BJ (cell line): Measurements from ENCODE around the gene EARS2. TPM values are rescaled to one million over a fixed set of nuclear protein-coding genes. Genes with fewer than 3 reads are reported as not detected.

ENCODE experiments used
- CTCF ChIA-PET: fragments of 350-600 bp; formaldehyde crosslinking; extraction: SDS; loops from one replicate; lab custom pipeline; 2021; ENCODE audit warnings: antibody characterized with exemption, inconsistent platforms; lab: Yijun Ruan, JAX
- POLR2A ChIA-PET: fragments of 300-600 bp; sonication (Branson Sonifier 250); formaldehyde crosslinking; extraction: SDS; loops from one replicate; lab custom pipeline; 2021; ENCODE audit warnings: antibody characterized with exemption; lab: Charles Lee
- DNase-seq: peaks from one replicate; pipeline ENCODE4 v3.0.0-alpha.2; 2011; ENCODE audit warnings: low read depth
- H3K27me3 ChIP-seq: 2 replicates; pipeline ENCODE4 v1.6.0; 2011; ENCODE audit warnings: low read length; ENCODE audit not compliant: control insufficient read depth, insufficient read depth
- H3K36me3 ChIP-seq: 2 replicates; pipeline ENCODE4 v1.5.1; 2011; ENCODE audit warnings: low read length; ENCODE audit not compliant: control insufficient read depth, insufficient read depth
- H3K4me3 ChIP-seq: 2 replicates; pipeline ENCODE4 v1.5.1; 2011; ENCODE audit warnings: low read depth, mild to moderate bottlenecking, control low read depth, low read length
- polyA minus RNA-seq: library from RNA; depleted of rRNA, polyadenylated mRNA; stranded (reverse); fragments of >200 nt; gene quantifications from 2 replicates; pipeline ENCODE4 v1.2.3, GENCODE V29; 2011; rRNA and poly(A)+ RNA removed
- polyA plus RNA-seq: library from polyadenylated mRNA; depleted of rRNA; stranded (reverse); fragments of >200 nt; gene quantifications from 2 replicates; pipeline ENCODE4 v1.2.3, GENCODE V29; 2011; rRNA removed
- TF ChIP-seq, protein P1 (sequence below): IDR thresholded peaks from 2 replicates; pipeline ENCODE4 v1.5.1; 2011; ENCODE audit warnings: low read depth, mild to moderate bottlenecking, control low read depth, inconsistent platforms, low read length, moderate library complexity; ENCODE audit not compliant: insufficient read depth

EARS2 gene
- polyA plus RNA-seq, result 27.8 and 28.8 TPM in 2 replicates
- 34.6 and 42.7 TPM in 2 replicates for polyA minus RNA-seq

DNA sequence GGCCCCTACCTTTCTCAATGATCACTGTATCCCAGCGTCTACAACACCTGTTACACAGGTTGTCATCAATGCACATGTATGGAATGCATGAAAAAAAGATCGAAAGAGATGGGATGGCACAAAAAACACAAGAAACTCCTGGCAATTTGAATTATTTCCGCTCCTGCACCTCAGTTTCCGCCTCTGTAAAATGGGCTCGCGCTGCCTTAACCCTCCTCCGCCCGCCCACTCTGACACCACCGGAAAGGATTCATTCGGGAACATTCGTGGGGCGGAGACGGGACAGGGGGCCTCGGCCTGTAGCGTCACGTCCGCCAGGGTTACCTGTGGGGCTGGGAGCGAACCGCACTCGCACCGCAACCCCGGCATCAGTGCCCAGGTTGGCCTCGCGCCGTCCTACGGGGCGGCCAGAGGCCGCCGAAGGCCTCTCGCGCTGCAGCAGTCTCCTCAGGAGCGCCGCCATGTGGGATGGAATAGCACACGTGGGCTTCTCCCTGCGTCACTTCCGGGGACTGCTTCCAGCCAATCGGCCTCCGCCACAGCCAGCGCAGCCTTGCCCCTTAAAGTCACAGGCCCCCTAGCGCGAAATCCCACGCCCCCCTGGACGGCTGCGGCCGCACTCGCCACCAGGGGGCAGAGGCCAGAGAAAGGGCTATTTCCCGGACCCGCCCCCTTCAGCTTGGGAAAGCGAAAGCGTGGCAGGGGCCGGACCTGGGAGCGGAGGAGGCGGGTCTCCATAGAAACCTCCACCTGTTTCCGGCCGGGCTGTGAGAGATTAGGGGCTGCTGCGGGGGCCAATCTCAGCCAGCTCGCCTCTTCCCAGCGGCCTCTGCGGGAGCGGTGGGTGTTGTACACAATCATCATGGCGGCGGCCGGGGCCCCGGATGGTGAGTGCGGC, at the start of gene EARS2, which contains the start of gene UBFD1:
EARS2 (minus strand) TSS at position 470 of the 898 bp plus-strand sequence; CDS start at position 463, 7 bp downstream.
UBFD1 (plus strand) TSS at position 847 of the 898 bp plus-strand sequence; CDS start at position 863, 16 bp downstream.
- CTCF ChIA-PET, result interaction anchor here (0.7 to 2.0 kb wide), 11 partner anchors 11 to 76 kb away, joined by 3 to 10 read pairs (median 6); no protein-coding TSS in a partner anchor
- no peaks in the 10 kb centered on the region for H3K27me3 ChIP-seq
- peak; percentile 95 for DNase-seq
- peaks cover 8% of the 10 kb centered on the region for H3K36me3 ChIP-seq
- POLR2A ChIA-PET, result interaction anchor here (0.6 kb wide), 2 partner anchors 18 to 31 kb away, joined by 4 to 21 read pairs; no protein-coding TSS in a partner anchor
- peak within 1 kb of the TSS; percentile 53 for H3K4me3 ChIP-seq
- TF ChIP-seq, protein P1, sequence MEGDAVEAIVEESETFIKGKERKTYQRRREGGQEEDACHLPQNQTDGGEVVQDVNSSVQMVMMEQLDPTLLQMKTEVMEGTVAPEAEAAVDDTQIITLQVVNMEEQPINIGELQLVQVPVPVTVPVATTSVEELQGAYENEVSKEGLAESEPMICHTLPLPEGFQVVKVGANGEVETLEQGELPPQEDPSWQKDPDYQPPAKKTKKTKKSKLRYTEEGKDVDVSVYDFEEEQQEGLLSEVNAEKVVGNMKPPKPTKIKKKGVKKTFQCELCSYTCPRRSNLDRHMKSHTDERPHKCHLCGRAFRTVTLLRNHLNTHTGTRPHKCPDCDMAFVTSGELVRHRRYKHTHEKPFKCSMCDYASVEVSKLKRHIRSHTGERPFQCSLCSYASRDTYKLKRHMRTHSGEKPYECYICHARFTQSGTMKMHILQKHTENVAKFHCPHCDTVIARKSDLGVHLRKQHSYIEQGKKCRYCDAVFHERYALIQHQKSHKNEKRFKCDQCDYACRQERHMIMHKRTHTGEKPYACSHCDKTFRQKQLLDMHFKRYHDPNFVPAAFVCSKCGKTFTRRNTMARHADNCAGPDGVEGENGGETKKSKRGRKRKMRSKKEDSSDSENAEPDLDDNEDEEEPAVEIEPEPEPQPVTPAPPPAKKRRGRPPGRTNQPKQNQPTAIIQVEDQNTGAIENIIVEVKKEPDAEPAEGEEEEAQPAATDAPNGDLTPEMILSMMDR, result peak; percentile 97

DNA sequence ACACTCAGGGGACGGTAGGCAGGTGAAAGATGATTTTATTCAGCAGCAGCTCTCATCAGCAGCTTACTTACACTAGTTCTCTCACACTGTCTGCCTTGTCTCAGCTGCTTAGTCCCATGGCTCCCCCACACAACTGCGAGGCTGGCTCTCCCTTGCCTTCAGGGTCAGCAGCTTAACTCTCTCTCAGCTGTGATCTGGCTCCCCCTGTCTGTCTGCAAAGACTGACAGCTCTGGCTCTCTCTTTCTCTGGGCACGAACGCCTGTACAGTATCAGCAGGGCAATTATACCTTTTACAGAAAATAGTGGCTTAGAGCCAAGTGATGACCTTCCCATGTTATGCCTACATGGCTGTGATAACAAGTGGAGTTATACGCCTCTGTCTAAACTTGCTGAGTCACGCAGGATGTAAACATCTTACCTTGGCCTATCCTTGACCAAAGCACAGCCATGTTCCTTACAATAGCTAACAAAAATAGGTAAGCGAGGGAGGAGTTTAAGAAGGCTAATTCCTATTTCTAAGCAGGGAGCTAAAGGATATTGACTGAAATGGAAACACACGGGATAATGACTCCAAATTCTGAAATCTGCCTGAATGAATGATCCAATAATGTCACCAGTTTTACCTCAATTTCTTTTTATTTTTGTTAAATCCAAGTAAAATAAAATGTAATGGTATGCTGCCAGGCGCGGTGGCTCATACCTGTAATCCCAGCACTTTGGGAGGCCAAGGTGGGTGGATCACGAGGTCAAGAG, 40.0 kb upstream of the EARS2 start:
- TF ChIP-seq, protein P1, result no peak
- ChIA-PET CTCF (interaction anchor here (0.6 to 2.2 kb wide), 12 partner anchors 8 to 105 kb away, joined by 3 to 11 read pairs (median 4); partner anchors contain the start of gene UBFD1), POLR2A (no interaction called here)
- Histone ChIP-seq H3K4me3 (no peak overlapping the region), H3K36me3 (peaks cover 6% of the 10 kb centered on the region), H3K27me3 (no peaks in the 10 kb centered on the region)
- no peak for DNase-seq

DNA sequence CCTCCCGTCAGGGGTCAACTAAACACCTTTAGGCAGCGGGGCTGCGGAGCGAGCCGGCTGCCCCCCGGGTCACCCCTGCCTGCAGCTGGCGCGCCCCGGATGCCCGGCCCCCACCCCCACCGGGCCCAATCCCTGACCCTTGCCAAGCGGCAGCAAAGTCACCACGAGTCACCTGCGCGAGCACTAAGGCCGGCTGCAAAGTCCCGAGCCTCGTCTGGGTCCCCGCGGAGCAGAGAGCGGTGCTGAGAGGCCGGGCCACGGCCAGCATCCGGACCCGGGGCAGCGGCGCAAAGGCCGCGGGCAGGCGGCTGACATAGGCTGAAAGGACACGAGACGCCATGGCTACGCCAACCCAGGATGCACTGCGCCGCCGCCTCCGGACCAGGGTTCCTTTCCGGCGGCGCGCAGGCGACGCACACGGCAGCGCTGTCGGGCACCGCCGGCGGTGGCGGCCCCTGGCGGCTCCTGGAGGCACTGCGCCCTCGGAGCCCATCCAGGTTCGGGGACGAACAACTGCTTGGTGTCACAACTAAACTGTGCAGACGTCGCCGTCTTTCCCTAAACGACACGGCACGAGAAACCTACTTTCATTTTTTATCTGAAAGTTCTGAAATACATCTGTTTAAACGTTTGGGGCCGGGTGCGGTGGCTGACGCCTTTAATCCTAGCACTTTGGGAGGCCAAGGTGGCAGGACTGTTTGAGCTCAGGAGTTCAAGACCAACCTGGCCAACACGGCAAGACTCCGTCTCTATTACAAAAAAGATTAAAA, 39.0 kb upstream of the EARS2 start, which contains the start of gene NDUFAB1:
NDUFAB1 (minus strand) TSS at position 366 of the 770 bp plus-strand sequence; CDS start at position 340, 26 bp downstream.
- ChIA-PET CTCF (interaction anchor here (0.6 to 2.2 kb wide), 12 partner anchors 8 to 104 kb away, joined by 3 to 11 read pairs (median 4); partner anchors contain the start of gene UBFD1), POLR2A (no interaction called here)
- TF ChIP-seq, protein P1, result peak; percentile 74
- Histone ChIP-seq H3K4me3 (peak within 1 kb of the TSS; percentile 93), H3K27me3 (no peaks in the 10 kb centered on the region), H3K36me3 (peaks cover 12% of the 10 kb centered on the region)
- peak; percentile 32 for DNase-seq

DNA sequence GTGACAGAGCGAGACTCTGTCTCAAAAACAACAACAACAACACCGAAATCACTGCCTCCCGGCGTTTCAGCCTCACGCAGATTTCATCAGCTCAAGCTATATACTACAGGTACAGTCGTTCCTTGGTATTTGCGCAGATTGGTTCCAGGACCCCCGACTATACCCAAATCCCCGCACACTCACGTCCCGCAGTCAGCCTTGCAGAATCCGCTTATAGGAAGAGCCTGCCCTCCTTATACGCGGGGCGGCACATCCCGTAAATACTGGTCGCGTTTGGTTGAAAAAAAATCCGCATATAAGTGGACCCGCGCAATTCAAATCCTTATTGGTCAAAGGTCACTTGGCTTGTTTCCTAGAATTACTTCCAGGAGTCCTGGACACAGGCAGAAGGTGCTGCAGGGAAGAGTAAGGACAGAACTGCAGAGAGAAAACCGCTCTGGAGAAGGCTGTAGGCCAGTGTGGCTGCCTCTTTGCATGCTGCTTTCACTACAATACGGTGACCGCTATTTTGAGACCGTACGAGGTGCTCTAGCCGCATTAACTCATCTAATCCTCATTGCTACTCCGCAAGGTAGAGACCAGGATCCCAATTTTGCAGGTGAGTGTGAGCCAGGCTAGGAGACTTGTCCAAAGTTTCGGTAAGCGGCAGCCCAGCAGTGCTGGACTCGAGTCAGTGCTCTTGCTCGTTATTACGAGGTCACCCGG, 38.2 kb upstream of the EARS2 start:
- POLR2A ChIA-PET, result no interaction called here
- CTCF ChIA-PET, result interaction anchor here (0.7 to 2.2 kb wide), 3 partner anchors 10 to 71 kb away, joined by 3 to 11 read pairs (median 4); no protein-coding TSS in a partner anchor
- Histone ChIP-seq H3K36me3 (peaks cover 12% of the 10 kb centered on the region), H3K4me3 (peak overlapping the region; percentile 93), H3K27me3 (no peaks in the 10 kb centered on the region)
- TF ChIP-seq, protein P1, result no peak
- no peak for DNase-seq
